GM10847 (cell line): ENCODE results near the gene GLIS1.

Experiments used
- POLR2A ChIP-seq: IDR thresholded peaks from 2 replicates; pipeline ENCODE4 v1.6.1; 2011; ENCODE audit not compliant: insufficient read length; ENCODE audit errors: extremely low read depth

The GLIS1 gene

GRCh38 chr1:53704804-53705445 is 34.0 kb downstream of the GLIS1 start:
- no peak for TF ChIP-seq POLR2A

DNA sequence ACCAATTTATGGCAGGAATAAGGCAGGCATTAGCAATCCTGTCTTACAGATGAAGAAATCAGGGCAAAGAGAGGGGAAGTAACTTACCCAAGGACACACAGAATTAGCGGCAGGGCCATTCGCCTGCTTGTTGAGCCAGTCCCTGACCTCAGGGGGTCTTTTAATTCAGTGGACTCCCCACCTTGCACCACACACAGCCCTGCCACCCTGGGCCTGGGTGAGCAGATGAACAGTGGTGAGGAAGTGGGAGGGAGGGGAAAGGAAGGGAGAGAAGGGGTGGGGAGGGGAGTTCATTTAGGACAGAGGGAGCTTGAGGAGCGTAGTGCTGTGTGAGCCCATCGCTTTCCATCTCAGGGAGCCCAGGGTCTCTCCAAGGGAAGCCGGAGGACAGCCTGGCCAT is 34.7 kb downstream of the GLIS1 start:
- no peak for TF ChIP-seq POLR2A

DNA sequence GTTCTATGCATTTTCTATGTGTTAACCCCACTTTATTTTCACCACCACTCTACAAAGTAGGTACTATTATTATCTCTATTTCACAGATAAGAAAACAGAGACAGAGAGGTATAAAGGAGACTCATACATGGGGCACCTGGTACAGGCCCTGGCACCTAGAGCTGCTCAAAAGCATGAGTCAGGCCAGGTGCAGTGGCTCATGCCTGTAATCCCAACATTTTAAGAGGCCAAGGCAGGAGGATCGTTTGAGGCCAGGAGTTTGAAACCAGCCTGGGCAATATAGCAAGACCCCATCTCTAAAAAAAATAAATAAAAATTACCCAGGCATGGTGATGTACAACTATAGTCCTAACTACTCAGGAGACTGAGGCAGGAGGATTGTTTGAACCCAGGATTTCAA is 35.8 kb downstream of the GLIS1 start:
- no peak for TF ChIP-seq POLR2A

DNA sequence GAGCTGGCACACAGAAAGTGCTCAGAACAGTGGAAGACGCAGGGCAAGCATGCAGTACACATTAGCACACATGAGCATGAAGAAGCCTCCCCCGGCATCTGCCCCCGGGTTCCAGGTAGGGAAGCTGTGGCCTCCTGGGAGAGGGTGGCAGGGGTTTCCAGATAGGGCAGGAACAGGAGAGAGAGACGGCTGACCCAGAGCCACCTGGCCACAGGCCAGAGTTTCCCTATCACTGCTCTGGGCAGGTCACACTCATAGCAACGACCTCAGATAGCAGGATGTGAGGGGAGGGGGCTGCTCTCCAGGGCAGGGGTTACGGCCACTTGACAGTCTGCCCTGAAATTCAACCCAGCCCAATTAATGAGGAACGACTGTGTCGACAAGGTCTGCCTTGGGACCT is 36.6 kb downstream of the GLIS1 start:
- TF ChIP-seq POLR2A: no peak

DNA sequence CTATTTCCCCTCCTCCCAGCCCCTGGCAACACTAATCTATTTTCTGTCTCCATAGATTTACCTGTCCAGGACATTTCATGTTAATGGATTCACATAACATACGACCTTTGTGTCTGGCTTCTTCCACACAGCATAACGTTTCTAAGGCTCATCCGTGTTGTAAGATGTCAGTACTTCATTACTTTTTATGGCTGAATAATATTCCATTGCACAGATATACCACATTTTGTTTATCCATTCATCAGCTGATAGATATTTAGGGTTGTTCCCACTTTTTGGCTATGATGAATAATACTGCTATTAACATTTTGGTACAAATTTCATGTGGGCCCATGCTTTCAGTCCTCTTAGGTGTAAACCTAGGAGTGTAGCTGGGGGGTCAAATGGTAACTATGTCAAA is 38.2 kb downstream of the GLIS1 start:
- no peak for TF ChIP-seq POLR2A

GRCh38 chr1:53699981-53700380 is 39.0 kb downstream of the GLIS1 start:
- TF ChIP-seq POLR2A: no peak

DNA sequence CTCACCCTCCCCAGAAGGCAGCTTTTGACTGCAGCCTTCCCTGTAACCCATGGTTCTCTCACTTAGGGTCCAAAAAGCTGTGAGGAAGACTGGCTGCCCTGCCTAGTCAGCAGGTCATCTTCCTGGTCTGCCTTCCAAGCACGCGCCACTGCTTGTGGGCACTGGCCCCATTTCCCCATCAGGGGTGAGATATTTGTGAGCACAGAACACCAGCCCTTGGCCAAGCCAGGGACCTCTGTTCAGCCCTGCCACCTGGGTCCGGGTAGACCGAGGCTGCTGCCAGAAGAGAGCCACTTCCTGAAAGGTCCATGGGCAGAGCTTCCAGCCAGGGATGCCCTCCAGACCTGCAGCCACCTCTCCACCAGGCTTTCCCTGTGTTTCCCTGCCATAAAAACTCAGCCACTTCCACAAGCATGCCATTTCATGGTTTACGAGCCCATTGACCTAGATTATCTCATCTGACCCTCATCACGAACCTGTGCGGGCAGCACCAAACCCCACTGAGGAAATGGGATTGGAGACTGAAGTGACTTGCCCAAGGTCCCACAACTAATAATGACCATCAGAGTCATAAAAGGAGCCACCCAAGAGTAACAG is 40.5 kb downstream of the GLIS1 start:
- TF ChIP-seq POLR2A: no peak

- TF ChIP-seq POLR2A: no peak
Observed at GRCh38 chr1:53697721-53698383, 41.1 kb downstream of the GLIS1 start.

DNA sequence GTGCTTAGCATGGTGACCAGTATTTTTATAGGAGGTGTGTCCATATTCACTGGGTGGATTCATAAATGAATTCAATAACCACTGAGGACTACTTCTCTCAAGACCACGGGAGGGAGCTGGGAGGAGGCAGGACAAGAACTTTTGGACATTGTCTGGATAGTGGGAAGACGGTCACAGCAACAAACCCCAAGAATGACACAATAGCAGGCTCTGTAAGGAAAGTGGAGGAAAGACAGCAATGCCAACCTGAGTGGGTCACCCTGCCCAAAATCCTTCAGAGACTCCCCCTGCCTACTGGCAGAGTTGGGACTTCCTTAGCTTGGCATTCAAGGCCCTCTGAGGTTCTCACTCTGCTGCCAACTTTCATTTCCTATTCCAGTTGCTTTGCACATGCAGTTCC is 42.0 kb downstream of the GLIS1 start:
- no peak for TF ChIP-seq POLR2A

DNA sequence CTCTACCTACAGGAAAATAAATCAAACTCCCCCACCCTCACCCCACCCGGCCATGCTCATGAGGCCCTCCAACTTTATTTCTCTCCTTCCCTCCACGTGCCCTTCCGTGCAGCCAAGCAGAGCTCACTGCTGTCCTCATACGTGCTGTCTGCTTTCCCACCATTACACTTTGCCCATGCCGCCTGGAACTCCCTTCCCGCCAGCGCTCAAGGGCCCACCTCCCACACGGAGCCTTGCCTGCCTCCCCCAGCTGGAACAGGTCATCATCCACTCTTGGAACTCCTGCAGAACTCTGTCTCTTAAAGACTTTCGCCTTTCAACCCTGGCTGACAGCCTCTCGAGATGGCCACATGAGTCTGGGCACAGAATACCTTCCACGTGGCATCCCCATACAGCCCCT is 42.4 kb downstream of the GLIS1 start:
- no peak for TF ChIP-seq POLR2A

DNA sequence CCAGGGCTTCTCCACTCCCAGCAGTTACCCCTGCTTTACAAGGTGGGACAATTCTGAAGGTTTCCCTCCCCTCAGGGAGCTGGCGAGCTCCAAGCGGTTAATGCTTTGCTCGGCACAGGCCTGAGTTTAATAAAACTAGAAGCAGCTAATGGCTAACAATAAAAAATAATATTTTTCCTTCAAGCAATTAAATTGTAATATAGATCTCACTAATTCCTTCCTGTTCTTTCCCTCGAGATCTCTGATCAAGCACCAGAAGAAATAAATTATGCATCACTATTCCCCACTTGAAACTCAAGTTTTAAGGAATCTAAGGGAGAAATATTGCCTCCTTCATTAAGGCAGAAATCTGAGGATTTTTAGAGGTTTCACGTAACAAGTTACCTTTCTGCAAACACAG is 42.9 kb downstream of the GLIS1 start:
- TF ChIP-seq POLR2A: no peak

DNA sequence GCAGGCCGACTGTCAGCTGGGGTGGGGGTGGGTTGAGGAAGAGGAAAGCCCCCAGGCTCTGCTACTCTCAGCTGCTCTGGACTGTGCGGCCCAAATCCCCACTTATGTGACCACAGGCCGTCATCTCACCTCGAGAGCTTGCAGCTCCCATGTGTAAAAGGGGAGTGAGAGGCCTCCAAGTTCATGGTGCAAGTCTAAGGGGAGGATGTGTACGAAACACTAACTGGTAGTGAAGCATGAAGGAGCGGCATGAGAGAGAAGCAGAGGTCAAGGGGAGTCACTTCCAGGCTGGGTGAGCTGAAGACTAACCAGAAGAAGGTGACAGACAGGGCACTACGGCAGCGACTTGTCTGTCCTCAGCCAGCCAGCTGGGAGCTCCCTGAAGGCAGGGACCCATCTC is 43.8 kb downstream of the GLIS1 start:
- no peak for TF ChIP-seq POLR2A

DNA sequence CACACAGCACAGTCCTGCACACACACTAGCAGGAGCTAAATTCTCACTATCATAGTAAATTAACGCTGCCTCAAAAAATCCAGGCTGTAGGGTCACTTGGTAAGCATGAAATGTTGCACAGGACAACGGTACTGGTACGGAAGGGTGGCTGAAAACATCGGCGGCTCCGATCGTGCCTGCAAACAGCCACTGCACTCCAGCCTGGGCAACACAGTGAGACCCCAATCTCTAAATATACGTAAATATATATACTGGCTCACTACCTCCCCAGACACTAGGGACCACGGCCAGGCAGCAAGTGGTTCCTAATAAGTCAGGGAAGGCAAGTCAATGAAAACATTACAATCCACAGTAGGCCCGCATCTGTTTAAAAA is 44.3 kb downstream of the GLIS1 start:
- TF ChIP-seq POLR2A: no peak

DNA sequence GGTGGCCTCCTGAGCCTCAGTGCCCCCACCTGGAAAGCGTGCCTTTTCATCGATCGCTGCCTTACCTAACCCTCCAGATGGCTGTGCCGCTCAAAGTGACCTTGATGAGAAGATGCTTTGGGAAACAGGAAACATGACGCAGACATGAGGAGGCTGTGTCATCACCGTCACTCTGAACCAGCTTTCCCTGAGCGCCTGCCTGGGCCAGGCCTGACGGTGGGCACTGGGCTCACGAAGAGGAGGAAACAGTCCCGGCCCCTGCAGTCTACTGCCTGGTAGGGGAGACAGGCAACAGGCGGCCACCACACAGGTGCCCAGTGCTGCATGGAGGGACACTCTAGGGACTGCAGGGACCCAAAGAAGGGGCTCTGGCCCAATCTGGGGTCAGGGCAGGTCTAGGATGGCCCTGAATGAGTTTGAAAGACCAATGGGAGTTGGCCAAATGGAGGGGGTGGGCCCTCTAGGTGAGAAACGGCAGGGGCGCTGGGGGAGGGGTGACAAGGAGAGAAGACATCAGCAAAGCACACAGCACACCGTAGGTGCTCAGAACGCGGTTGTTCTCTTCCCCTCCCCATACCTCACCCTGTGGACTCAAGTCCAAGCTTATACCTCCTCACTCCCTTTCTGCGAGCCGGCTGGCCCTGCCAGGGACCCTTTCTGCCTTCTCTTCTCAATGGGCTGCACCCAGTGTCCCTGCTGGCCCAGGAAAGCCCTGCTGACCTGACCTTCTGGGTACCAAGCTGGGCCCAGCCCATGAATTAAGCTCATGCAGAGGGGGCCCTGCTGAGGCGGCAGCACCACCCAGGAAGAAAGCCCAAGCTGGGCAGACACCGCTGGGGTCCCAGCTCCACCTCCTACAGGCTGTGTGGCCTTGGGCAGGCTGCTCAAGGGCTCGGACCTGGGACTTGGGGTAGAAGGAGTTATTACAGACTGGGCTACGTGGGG is 44.9 kb downstream of the GLIS1 start:
- TF ChIP-seq POLR2A: no peak

- TF ChIP-seq POLR2A: no peak
Observed at GRCh38 chr1:53693339-53693738, 45.6 kb downstream of the GLIS1 start.

DNA sequence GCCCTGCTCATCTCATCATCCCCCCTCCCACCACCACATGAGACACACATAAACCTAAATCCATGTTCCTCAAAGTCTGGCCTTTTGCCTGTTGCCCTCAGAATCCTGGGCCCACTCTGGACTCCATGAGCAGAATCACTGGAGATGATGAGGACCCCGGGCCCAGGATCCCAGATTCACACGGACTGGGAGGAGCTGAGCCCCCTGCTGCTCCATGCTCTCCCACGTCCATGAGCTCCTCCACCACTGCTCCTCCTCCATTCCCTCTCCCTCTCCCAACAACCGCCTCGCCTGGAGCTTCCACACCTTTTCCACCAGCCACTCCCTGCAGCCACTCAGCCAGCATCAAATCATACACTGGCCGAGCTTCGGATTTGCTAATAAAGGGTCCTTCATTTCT is 47.6 kb downstream of the GLIS1 start:
- no peak for TF ChIP-seq POLR2A
